ENCODE data around the gene RTP5. TPM values are rescaled to one million over a fixed set of nuclear protein-coding genes. Genes with fewer than 3 reads are reported as not detected.
"Not testable (repeated sequence)": the region's sequence is repeated elsewhere in the genome, so short reads cannot be mapped to it uniquely, and the experiment has no call there.

RTP5 gene
- total RNA-seq (2022) (not detected in 2 replicates), Bru-seq, nascent RNA (not detected), BruChase-seq, experiment 1, labeled RNA remaining after a 6-hour chase (not detected), BruChase-seq, experiment 2, labeled RNA remaining after a 2-hour chase (not detected)
- long read RNA-seq: 0 reads

GRCh38 chr2:241869087-241869961 is at the start of gene RTP5:
RTP5 (plus strand) TSS chr2:241869729; CDS start chr2:241869757, 28 bp downstream.
- intact Hi-C loops (cut with micrococcal nuclease; ENCODE audit: unreplicated experiment): no loop called here
- TF ChIP-seq, protein P1, sequence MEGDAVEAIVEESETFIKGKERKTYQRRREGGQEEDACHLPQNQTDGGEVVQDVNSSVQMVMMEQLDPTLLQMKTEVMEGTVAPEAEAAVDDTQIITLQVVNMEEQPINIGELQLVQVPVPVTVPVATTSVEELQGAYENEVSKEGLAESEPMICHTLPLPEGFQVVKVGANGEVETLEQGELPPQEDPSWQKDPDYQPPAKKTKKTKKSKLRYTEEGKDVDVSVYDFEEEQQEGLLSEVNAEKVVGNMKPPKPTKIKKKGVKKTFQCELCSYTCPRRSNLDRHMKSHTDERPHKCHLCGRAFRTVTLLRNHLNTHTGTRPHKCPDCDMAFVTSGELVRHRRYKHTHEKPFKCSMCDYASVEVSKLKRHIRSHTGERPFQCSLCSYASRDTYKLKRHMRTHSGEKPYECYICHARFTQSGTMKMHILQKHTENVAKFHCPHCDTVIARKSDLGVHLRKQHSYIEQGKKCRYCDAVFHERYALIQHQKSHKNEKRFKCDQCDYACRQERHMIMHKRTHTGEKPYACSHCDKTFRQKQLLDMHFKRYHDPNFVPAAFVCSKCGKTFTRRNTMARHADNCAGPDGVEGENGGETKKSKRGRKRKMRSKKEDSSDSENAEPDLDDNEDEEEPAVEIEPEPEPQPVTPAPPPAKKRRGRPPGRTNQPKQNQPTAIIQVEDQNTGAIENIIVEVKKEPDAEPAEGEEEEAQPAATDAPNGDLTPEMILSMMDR (IDR thresholded peaks at IDR 0.05; ENCODE audit: unreplicated experiment): no peak
- no peak within 1 kb of the TSS for H3K4me3 Mint-ChIP-seq (ENCODE audit: low read depth, unreplicated experiment)
- no peak for DNase-seq
- H3K27me3 Mint-ChIP-seq (ENCODE audit: unreplicated experiment): peaks cover 66% of the 10 kb centered on the region
- no TSS peak for BruUV-seq (replicated peaks)
- CTCF ChIA-PET: interaction anchor here (1.6 kb wide), 1 partner anchor 9 kb away, joined by 7 read pairs; no protein-coding TSS in a partner anchor
- H3K27ac Mint-ChIP-seq (ENCODE audit: unreplicated experiment): no peak within 1 kb of the TSS
- no peaks in the 10 kb centered on the region for H3K36me3 Mint-ChIP-seq (ENCODE audit: insufficient read depth, unreplicated experiment)
- peaks cover 13% of the 10 kb centered on the region for H3K4me1 Mint-ChIP-seq (ENCODE audit: low read depth, unreplicated experiment)
- peaks cover 14% of the 10 kb centered on the region for H3K9me3 Mint-ChIP-seq (ENCODE audit: low read depth, unreplicated experiment)

DNA sequence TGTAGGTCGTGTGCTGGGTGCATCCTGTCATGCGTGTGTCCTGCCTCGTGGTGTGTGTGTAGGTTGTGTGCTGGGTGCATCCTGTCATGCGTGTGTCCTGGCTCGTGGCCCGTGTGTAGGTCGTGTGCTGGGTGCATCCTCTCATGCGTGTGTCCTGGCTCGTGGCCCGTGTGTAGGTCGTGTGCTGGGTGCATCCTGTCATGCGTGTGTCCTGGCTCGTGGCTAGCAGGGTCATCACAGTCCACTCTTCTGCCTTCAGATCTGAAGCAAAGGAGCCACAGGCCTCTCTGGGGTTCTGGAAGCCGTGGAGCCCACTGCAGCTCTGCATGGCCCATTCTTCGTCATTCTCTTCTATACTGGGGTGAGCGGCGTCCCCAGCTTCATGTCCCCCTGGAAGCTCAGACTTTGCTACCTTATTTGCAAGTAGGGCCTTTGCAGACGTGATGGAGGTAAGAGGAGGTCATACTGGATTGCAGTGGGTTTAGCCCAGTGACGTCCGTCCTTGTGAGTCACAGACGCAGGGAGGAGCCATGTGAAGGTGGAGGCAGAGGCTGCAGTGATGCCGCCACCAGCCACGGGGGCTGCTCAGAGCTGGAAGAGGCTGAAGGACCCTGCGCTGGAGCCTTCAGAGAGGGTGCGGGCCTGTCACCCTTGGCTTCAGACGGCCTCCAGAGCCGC is 49.4 kb upstream of the RTP5 start:
- H3K4me1 Mint-ChIP-seq (ENCODE audit: low read depth, unreplicated experiment); CTCF ChIA-PET; intact Hi-C loops (cut with micrococcal nuclease; ENCODE audit: unreplicated experiment); H3K27ac Mint-ChIP-seq (ENCODE audit: unreplicated experiment); DNase-seq; H3K4me3 Mint-ChIP-seq (ENCODE audit: low read depth, unreplicated experiment); BruUV-seq (replicated peaks): not testable (repeated sequence)
- Mint-ChIP-seq H3K36me3 (ENCODE audit: insufficient read depth, unreplicated experiment) (peaks cover 16% of the 10 kb centered on the region), H3K9me3 (ENCODE audit: low read depth, unreplicated experiment) (peaks cover 16% of the 10 kb centered on the region), H3K27me3 (ENCODE audit: unreplicated experiment) (peaks cover 55% of the 10 kb centered on the region)

DNA sequence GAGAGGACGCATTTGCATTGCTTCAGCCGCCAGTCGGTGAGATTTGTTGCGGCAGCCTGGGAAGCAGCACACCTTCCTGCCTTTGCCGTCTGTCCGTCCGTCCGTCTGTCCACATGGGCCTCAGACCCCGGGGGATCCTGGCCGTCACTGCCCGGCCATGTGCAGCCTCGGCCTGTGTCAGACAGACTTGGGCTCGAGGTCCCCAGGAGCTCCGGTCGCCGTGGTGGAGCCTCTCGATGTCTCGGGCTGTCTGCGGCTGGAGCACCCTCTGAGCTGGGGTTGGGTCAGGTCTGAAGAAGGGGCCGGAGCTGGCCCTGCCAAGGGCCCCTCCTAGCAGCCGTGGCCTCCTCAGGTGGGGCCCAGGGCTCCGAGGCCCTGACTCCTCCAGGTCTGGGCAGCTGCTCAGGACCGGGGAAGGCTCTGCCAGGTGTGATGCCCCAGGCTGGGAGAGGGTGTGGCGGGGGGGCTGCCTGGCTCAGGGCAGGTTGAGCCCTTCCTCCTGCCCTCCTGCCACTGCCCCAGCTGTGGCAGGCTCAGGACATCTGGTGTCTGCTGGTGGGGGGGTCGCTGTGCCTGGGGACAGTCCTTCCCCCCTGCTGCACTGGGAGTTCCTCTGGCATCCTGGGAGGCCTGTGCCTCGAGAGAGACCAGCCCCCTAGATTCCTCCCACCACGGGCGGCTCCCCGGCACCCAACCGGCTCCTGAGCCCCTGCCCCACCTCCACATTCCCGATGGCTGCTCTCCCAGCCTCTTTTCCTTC is 48.7 kb upstream of the RTP5 start:
- TF ChIP-seq, protein P1 (IDR thresholded peaks at IDR 0.05; ENCODE audit: unreplicated experiment): no peak
- peaks cover 55% of the 10 kb centered on the region for H3K27me3 Mint-ChIP-seq (ENCODE audit: unreplicated experiment)
- no peak overlapping the region for H3K27ac Mint-ChIP-seq (ENCODE audit: unreplicated experiment)
- H3K4me3 Mint-ChIP-seq (ENCODE audit: low read depth, unreplicated experiment): no peak overlapping the region
- peaks cover 8% of the 10 kb centered on the region for H3K4me1 Mint-ChIP-seq (ENCODE audit: low read depth, unreplicated experiment)
- CTCF ChIA-PET: no interaction called here
- DNase-seq: no peak
- H3K36me3 Mint-ChIP-seq (ENCODE audit: insufficient read depth, unreplicated experiment): peaks cover 16% of the 10 kb centered on the region
- H3K9me3 Mint-ChIP-seq (ENCODE audit: low read depth, unreplicated experiment): peaks cover 16% of the 10 kb centered on the region
- intact Hi-C loops (cut with micrococcal nuclease; ENCODE audit: unreplicated experiment): no loop called here
- no TSS peak for BruUV-seq (replicated peaks)

DNA sequence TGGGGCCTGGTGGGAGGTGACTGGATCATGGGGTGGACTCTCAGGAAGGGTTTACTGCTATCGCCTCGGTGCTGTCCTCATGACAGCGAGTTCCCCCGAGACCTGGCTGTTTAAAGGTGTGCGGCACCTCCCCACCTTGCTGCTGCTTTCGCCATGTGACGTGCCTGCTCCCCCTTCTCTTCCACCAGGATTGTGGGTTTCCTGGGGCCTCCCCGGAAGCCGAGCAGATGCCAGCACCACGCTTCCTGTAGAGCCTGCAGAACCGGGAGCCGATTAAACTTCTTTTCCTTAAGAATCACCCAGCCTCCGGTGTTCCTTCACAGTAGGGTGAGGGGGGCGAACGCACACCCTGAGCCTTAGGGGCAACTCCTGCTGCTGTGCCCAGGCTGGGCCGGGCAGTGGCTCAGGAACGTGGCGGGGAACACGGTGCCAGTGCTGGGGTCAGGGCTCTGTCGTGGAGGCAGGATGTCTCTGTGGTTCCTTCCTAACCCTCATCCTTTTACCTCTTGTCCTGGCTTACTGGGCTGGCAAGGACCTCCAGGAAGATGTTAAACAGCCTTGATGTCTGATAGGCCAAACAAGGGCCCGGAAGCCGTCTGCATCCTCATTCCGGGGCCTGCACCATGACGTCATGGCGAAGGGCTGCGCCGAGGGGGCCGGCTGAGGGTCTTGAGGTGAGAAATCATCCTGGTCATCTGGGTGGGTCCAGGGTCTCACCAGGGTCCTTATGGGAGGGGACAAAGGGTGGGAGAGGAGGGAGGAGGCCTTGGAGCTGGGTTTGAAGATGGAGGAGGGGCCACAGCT is 47.9 kb upstream of the RTP5 start:
- BruUV-seq (replicated peaks): no TSS peak
- H3K4me1 Mint-ChIP-seq (ENCODE audit: low read depth, unreplicated experiment): peaks cover 8% of the 10 kb centered on the region

More for the DNA sequence above, 47.9 kb upstream of the RTP5 start:
- peaks cover 16% of the 10 kb centered on the region for H3K9me3 Mint-ChIP-seq (ENCODE audit: low read depth, unreplicated experiment)
- no peak for DNase-seq
- no peak overlapping the region for H3K4me3 Mint-ChIP-seq (ENCODE audit: low read depth, unreplicated experiment)
- peaks cover 51% of the 10 kb centered on the region for H3K27me3 Mint-ChIP-seq (ENCODE audit: unreplicated experiment)
- TF ChIP-seq, protein P1 (IDR thresholded peaks at IDR 0.05; ENCODE audit: unreplicated experiment): no peak
- CTCF ChIA-PET: no interaction called here
- intact Hi-C loops (cut with micrococcal nuclease; ENCODE audit: unreplicated experiment): no loop called here
- H3K27ac Mint-ChIP-seq (ENCODE audit: unreplicated experiment): no peak overlapping the region
- H3K36me3 Mint-ChIP-seq (ENCODE audit: insufficient read depth, unreplicated experiment): peaks cover 16% of the 10 kb centered on the region
